Osteocyte (in vitro differentiated cells): Measurements from ENCODE around the gene TMEM204. TPM values are rescaled to one million over a fixed set of nuclear protein-coding genes. Genes with fewer than 3 reads are reported as not detected.

Experiments used
- DNase-seq: peaks from one replicate; pipeline ENCODE4 v3.0.0; 2021; ENCODE audit warnings: mixed read lengths; ENCODE audit not compliant: unreplicated experiment; ENCODE audit errors: extremely low spot score
- H3K27ac Mint-ChIP-seq: one replicate; pipeline ENCODE4 v1.8.0; 2021; ENCODE audit warnings: mild to moderate bottlenecking, mixed read lengths; ENCODE audit not compliant: unreplicated experiment
- H3K27me3 Mint-ChIP-seq: one replicate; pipeline ENCODE4 v1.8.0; 2021; ENCODE audit warnings: mixed read lengths; ENCODE audit not compliant: unreplicated experiment
- H3K36me3 Mint-ChIP-seq: one replicate; pipeline ENCODE4 v1.8.0; 2021; ENCODE audit warnings: mixed read lengths; ENCODE audit not compliant: unreplicated experiment
- H3K4me1 Mint-ChIP-seq: one replicate; pipeline ENCODE4 v1.8.0; 2021; ENCODE audit warnings: mixed read lengths; ENCODE audit not compliant: unreplicated experiment
- H3K4me3 Mint-ChIP-seq: one replicate; pipeline ENCODE4 v1.8.0; 2021; ENCODE audit warnings: mild to moderate bottlenecking, moderate library complexity, mixed read lengths; ENCODE audit not compliant: unreplicated experiment
- H3K9me3 Mint-ChIP-seq: one replicate; pipeline ENCODE4 v1.8.0; 2021; ENCODE audit warnings: mixed read lengths; ENCODE audit not compliant: unreplicated experiment
- CTCF ChIP-seq: fragments of 200-600 bp; sonication (generic); IDR thresholded peaks from 2 replicates; pipeline ENCODE4 v1.5.0; 2021; ENCODE audit warnings: antibody characterized with exemption, mild to moderate bottlenecking, moderate library complexity
- total RNA-seq: library from RNA; stranded (reverse); gene quantifications from 2 replicates; pipeline ENCODE4 v1.2.1, GENCODE V29; 2021

Gene TMEM204
- total RNA-seq, 1 donor from 2014 or later = 14.5 TPM

- Mint-ChIP-seq H3K4me3 (no peak overlapping the region), H3K9me3 (no peaks in the 10 kb centered on the region), H3K27me3 (no peaks in the 10 kb centered on the region), H3K27ac (no peak overlapping the region), H3K36me3 (peaks cover 16% of the 10 kb centered on the region), H3K4me1 (no peaks in the 10 kb centered on the region)
- no peak for TF ChIP-seq CTCF
- DNase-seq = no peak
Observed at GRCh38 chr16:1565083-1565805, 31.8 kb downstream of the TMEM204 start.

GRCh38 chr16:1567988-1568387 is 34.5 kb downstream of the TMEM204 start:
- TF ChIP-seq CTCF = no peak
- Mint-ChIP-seq H3K9me3 (no peaks in the 10 kb centered on the region), H3K4me1 (no peaks in the 10 kb centered on the region), H3K36me3 (peaks cover 18% of the 10 kb centered on the region), H3K27me3 (no peaks in the 10 kb centered on the region), H3K27ac (no peak overlapping the region), H3K4me3 (no peak overlapping the region)
- DNase-seq = no peak

GRCh38 chr16:1571012-1571671 is 37.7 kb downstream of the TMEM204 start:
- no peaks in the 10 kb centered on the region for H3K4me1 Mint-ChIP-seq
- no peak overlapping the region for H3K4me3 Mint-ChIP-seq
- no peak for DNase-seq
- H3K36me3 Mint-ChIP-seq = peaks cover 19% of the 10 kb centered on the region
- no peaks in the 10 kb centered on the region for H3K9me3 Mint-ChIP-seq
- H3K27me3 Mint-ChIP-seq = no peaks in the 10 kb centered on the region
- TF ChIP-seq CTCF = no peak
- H3K27ac Mint-ChIP-seq = no peak overlapping the region

- no peaks in the 10 kb centered on the region for H3K27me3 Mint-ChIP-seq
- no peak overlapping the region for H3K4me3 Mint-ChIP-seq
- DNase-seq = no peak
- no peak for TF ChIP-seq CTCF
- H3K9me3 Mint-ChIP-seq = no peaks in the 10 kb centered on the region
- H3K36me3 Mint-ChIP-seq = peaks cover 19% of the 10 kb centered on the region
- no peak overlapping the region for H3K27ac Mint-ChIP-seq
- no peaks in the 10 kb centered on the region for H3K4me1 Mint-ChIP-seq
Observed at GRCh38 chr16:1572673-1573072, 39.2 kb downstream of the TMEM204 start.

- H3K27ac Mint-ChIP-seq = no peak overlapping the region
- peaks cover 22% of the 10 kb centered on the region for H3K36me3 Mint-ChIP-seq
- no peak for TF ChIP-seq CTCF
Observed at GRCh38 chr16:1573301-1573700, 39.8 kb downstream of the TMEM204 start.

More at GRCh38 chr16:1573301-1573700, 39.8 kb downstream of the TMEM204 start:
- no peak for DNase-seq
- no peaks in the 10 kb centered on the region for H3K27me3 Mint-ChIP-seq
- H3K4me3 Mint-ChIP-seq = no peak overlapping the region
- H3K4me1 Mint-ChIP-seq = no peaks in the 10 kb centered on the region
- H3K9me3 Mint-ChIP-seq = no peaks in the 10 kb centered on the region
